H1 (cell line): ENCODE results near the gene ZNF20. TPM values are rescaled to one million over a fixed set of nuclear protein-coding genes. Genes with fewer than 3 reads are reported as not detected.
A peak's percentile ranks its signal among the peaks of the same experiment; 100 is the strongest.

ENCODE experiments used
- CTCF ChIA-PET: fragments of 300-600 bp; sonication (Branson Sonifier 250); formaldehyde crosslinking; loops from one replicate; lab custom pipeline; 2021; ENCODE audit not compliant: partially characterized antibody; lab: Charles Lee
- POLR2A ChIA-PET: fragments of 300-600 bp; sonication (Branson Sonifier 250); formaldehyde crosslinking; loops from one replicate; lab custom pipeline; 2021; ENCODE audit warnings: inconsistent platforms; ENCODE audit not compliant: partially characterized antibody; lab: Charles Lee
- DNase-seq, 2 experiments: peaks; one replicate each; pipeline versions ENCODE4 v3.0.0 to v3.0.0-alpha.2; 2010 to 2022; ENCODE audit warnings: low spot score in 2 of 2, low read depth in 1 of 2, mixed read lengths in 1 of 2
- FAIRE-seq: peaks from 2 replicates; lab custom pipeline; 2011; peaks lifted over from hg19 to GRCh38; lab: Jason Lieb, UNC
- H2AFZ ChIP-seq: 2 replicates; pipeline ENCODE4 v1.8.1; 2012; ENCODE audit warnings: low read length, inconsistent platforms
- H2AK5ac ChIP-seq: 2 replicates; pipeline ENCODE4 v1.6.1; 2013; ENCODE audit warnings: low read depth, low read length
- H2BK120ac ChIP-seq: replicated peaks from 2 replicates; pipeline ENCODE3; 2013; ENCODE audit warnings: low read depth, low read length, inconsistent platforms
- H2BK12ac ChIP-seq: 2 replicates; pipeline ENCODE4 v1.6.1; 2013; ENCODE audit warnings: low read depth, low read length
- H2BK15ac ChIP-seq: 2 replicates; pipeline ENCODE4 v1.6.1; 2013; ENCODE audit warnings: low read length
- H2BK20ac ChIP-seq: 2 replicates; pipeline ENCODE4 v1.6.1; 2013; ENCODE audit warnings: low read length
- H2BK5ac ChIP-seq: 2 replicates; pipeline ENCODE4 v1.6.1; 2013; ENCODE audit warnings: low read depth, low read length
- H3K14ac ChIP-seq: 2 replicates; pipeline ENCODE4 v1.6.1; 2013; ENCODE audit warnings: inconsistent platforms; ENCODE audit not compliant: insufficient read length
- H3K18ac ChIP-seq: 2 replicates; pipeline ENCODE4 v1.6.1; 2013; ENCODE audit warnings: low read length; ENCODE audit errors: extremely low read depth
- H3K23ac ChIP-seq: 2 replicates; pipeline ENCODE4 v1.6.1; 2013; ENCODE audit warnings: inconsistent platforms; ENCODE audit not compliant: insufficient read length
- H3K23me2 ChIP-seq: 2 replicates; pipeline ENCODE4 v1.6.1; 2013; ENCODE audit warnings: low read depth, low read length
- H3K27ac ChIP-seq: 2 replicates; pipeline ENCODE4 v1.6.1; 2011; ENCODE audit warnings: low read depth, low read length, inconsistent platforms
- H3K27me3 ChIP-seq, 4 experiments: replicated peaks in 1 of 4; 1 replicate in 1 of 4; 2 replicates in 3 of 4; pipeline versions ENCODE4 v1.6.1 to v1.8.1; 2011 to 2013; ENCODE audit warnings: low read length in 3 of 4, mild to moderate bottlenecking in 3 of 4, inconsistent platforms in 2 of 4, mixed read lengths in 2 of 4, moderate library complexity in 1 of 4; ENCODE audit not compliant: control insufficient read depth in 3 of 4, insufficient read depth in 3 of 4; ENCODE audit errors: extremely low read depth in 1 of 4
- H3K36me3 ChIP-seq, 4 experiments: 2 replicates each; pipeline versions ENCODE4 v1.6.1 to v1.8.1; 2011 to 2013; ENCODE audit warnings: mild to moderate bottlenecking in 4 of 4, low read length in 3 of 4, moderate library complexity in 2 of 4, control low read depth in 1 of 4, inconsistent platforms in 1 of 4; ENCODE audit not compliant: insufficient read depth in 4 of 4, control insufficient read depth in 2 of 4
- H3K4ac ChIP-seq: replicated peaks from 2 replicates; pipeline ENCODE3; 2013; ENCODE audit warnings: low read length, low read depth, mixed read lengths, inconsistent platforms; ENCODE audit not compliant: insufficient read length
- H3K4me1 ChIP-seq, 4 experiments: replicated peaks in 1 of 4; 1 replicate in 1 of 4; 2 replicates in 3 of 4; pipeline versions ENCODE4 v1.6.1 to v1.8.1; 2011 to 2013; ENCODE audit warnings: low read length in 3 of 4, inconsistent platforms in 2 of 4, mixed read lengths in 1 of 4; ENCODE audit not compliant: insufficient read depth in 4 of 4, control insufficient read depth in 3 of 4
- H3K4me2 ChIP-seq, 2 experiments: 2 replicates each; pipeline versions ENCODE4 v1.6.1 to v1.8.1; 2011 to 2013; ENCODE audit warnings: low read depth in 2 of 2, low read length in 2 of 2, control low read depth in 1 of 2, inconsistent platforms in 1 of 2, mild to moderate bottlenecking in 1 of 2; ENCODE audit not compliant: insufficient read depth in 1 of 2
- H3K4me3 ChIP-seq, 4 experiments: fragments of 200-600, 300-600 bp in 1 of 4; sonication (generic), shearing (Covaris generic), sonication (Bioruptor Twin) in 1 of 4; 2 replicates each; pipeline versions ENCODE4 v1.5.1 to v1.8.1; 2011 to 2016; ENCODE audit warnings: low read length in 4 of 4, low read depth in 3 of 4, control low read depth in 2 of 4, inconsistent platforms in 2 of 4, mild to moderate bottlenecking in 2 of 4, mixed read lengths in 1 of 4, moderate library complexity in 1 of 4; ENCODE audit not compliant: insufficient read depth in 2 of 4; ENCODE audit errors: extremely low read depth in 1 of 4
- H3K56ac ChIP-seq: replicated peaks from 2 replicates; pipeline ENCODE3; 2013; ENCODE audit warnings: low read depth, mild to moderate bottlenecking, mixed read lengths, low read length, inconsistent platforms; ENCODE audit not compliant: insufficient read length
- H3K79me1 ChIP-seq: 2 replicates; pipeline ENCODE4 v1.6.1; 2013; ENCODE audit warnings: low read depth, low read length, control low read depth
- H3K79me2 ChIP-seq, 2 experiments: 2 replicates each; pipeline versions ENCODE4 v1.6.1 to v1.8.1; 2012 to 2013; ENCODE audit warnings: low read length in 2 of 2, mild to moderate bottlenecking in 2 of 2, inconsistent platforms in 1 of 2; ENCODE audit not compliant: insufficient read depth in 2 of 2, control insufficient read depth in 1 of 2
- H3K9ac ChIP-seq, 4 experiments: replicated peaks in 1 of 4; 1 replicate in 1 of 4; 2 replicates in 3 of 4; pipeline versions ENCODE4 v1.6.1 to v1.8.1; 2011 to 2013; ENCODE audit warnings: low read depth in 3 of 4, low read length in 3 of 4, control low read depth in 2 of 4, mild to moderate bottlenecking in 2 of 4, moderate library complexity in 2 of 4, inconsistent platforms in 1 of 4; ENCODE audit errors: extremely low read depth in 1 of 4
- H3K9me3 ChIP-seq, 2 experiments: 2 replicates each; pipeline versions ENCODE4 v1.6.1 to v1.8.1; 2012 to 2013; ENCODE audit warnings: mild to moderate bottlenecking in 2 of 2, moderate library complexity in 2 of 2, control low read depth in 1 of 2, inconsistent platforms in 1 of 2, low read depth in 1 of 2, low read length in 1 of 2, mixed read lengths in 1 of 2; ENCODE audit not compliant: insufficient read depth in 2 of 2
- H4K20me1 ChIP-seq, 2 experiments: replicated peaks in 1 of 2; 2 replicates each; pipeline versions ENCODE3 to v1.8.1; 2011 to 2013; ENCODE audit warnings: inconsistent platforms in 2 of 2, low read length in 2 of 2, mild to moderate bottlenecking in 1 of 2; ENCODE audit not compliant: insufficient read depth in 2 of 2, control insufficient read depth in 1 of 2
- H4K5ac ChIP-seq: 2 replicates; pipeline ENCODE4 v1.6.1; 2013; ENCODE audit warnings: low read length, low read depth, mixed read lengths, inconsistent platforms; ENCODE audit not compliant: insufficient read length
- H4K8ac ChIP-seq: 2 replicates; pipeline ENCODE4 v1.8.0; 2013; ENCODE audit warnings: mild to moderate bottlenecking, moderate library complexity, low read length, inconsistent platforms; ENCODE audit not compliant: insufficient read depth; ENCODE audit errors: extremely low read depth
- H4K91ac ChIP-seq: replicated peaks from 2 replicates; pipeline ENCODE3; 2013; ENCODE audit warnings: low read length, mixed read lengths, inconsistent platforms; ENCODE audit not compliant: insufficient read length
- ATF3 ChIP-seq: IDR thresholded peaks from 2 replicates; pipeline ENCODE4 v1.6.1; 2011; ENCODE audit warnings: low read depth, mild to moderate bottlenecking, low read length; ENCODE audit not compliant: insufficient read depth
- CBX8 ChIP-seq: fragments of 300-800, 300-1000 bp; sonication (generic); IDR thresholded peaks from 2 replicates; pipeline ENCODE4 v1.7.1; 2016; ENCODE audit warnings: low read depth, low read length, borderline replicate concordance
- EP300 ChIP-seq, 2 experiments: IDR thresholded peaks; 1 replicate in 1 of 2; 2 replicates in 1 of 2; pipeline ENCODE4 v1.6.1; 2011 to 2012; ENCODE audit warnings: low read depth in 2 of 2, low read length in 2 of 2, mild to moderate bottlenecking in 2 of 2, borderline replicate concordance in 1 of 2, inconsistent platforms in 1 of 2, moderate library complexity in 1 of 2
- JUN ChIP-seq: IDR thresholded peaks from 2 replicates; pipeline ENCODE4 v1.6.1; 2011; ENCODE audit warnings: low read depth, mild to moderate bottlenecking, improper control_type of control experiment, low read length
- PHF8 ChIP-seq: fragments of 200-600 bp; sonication (generic); conservative IDR thresholded peaks from 2 replicates; pipeline ENCODE4 v1.7.1; 2012; ENCODE audit warnings: low read depth, mild to moderate bottlenecking, inconsistent platforms, low read length, moderate library complexity
- POLR2AphosphoS5 ChIP-seq: IDR thresholded peaks from 2 replicates; pipeline ENCODE4 v1.6.1; 2011; ENCODE audit warnings: low read depth, low read length
- RFX5 ChIP-seq: IDR thresholded peaks from 2 replicates; pipeline ENCODE4 v1.6.1; 2011; ENCODE audit warnings: low read depth, low read length, improper control_type of control experiment, borderline replicate concordance
- SP1 ChIP-seq: IDR thresholded peaks from 2 replicates; pipeline ENCODE4 v1.6.1; 2011; ENCODE audit warnings: low read depth, low read length
- ZNF274 ChIP-seq: IDR thresholded peaks from 2 replicates; pipeline ENCODE4 v1.7.0; 2012; ENCODE audit warnings: low read length, borderline replicate concordance; ENCODE audit errors: extremely low read depth
- WGBS, 2 experiments: shearing (Covaris generic) in 1 of 2; methylation state at CpG; one replicate each; pipeline versions ENCODE4 v1.1.6 to v1.1.7; 2013 to 2015; ENCODE audit warnings: low lambda C conversion rate in 2 of 2, mixed read lengths in 2 of 2, inconsistent platforms in 1 of 2, low coverage in 1 of 2, missing lambda C conversion rate in 1 of 2; ENCODE audit not compliant: insufficient replicate concordance in 2 of 2, insufficient coverage in 1 of 2, insufficient read length in 1 of 2; ENCODE audit errors: extremely low coverage in 1 of 2, missing lambda C conversion rate in 1 of 2; 5-methylcytosine and 5-hydroxymethylcytosine counted together
- polyA plus RNA-seq, 7 experiments: library from polyadenylated mRNA; depleted of rRNA in 3 of 7; stranded (reverse) in 5 of 7; unstranded in 2 of 7; fragments of >200 nt in 5 of 7; fragments of 200-250 nt in 2 of 7; gene quantifications; 1 replicate in 5 of 7; 2 replicates in 1 of 7; 4 replicates in 1 of 7; pipeline versions ENCODE4 v1.2.1 to v1.2.3, GENCODE V29; 2011 to 2013; ENCODE audit warnings: missing spikeins in 2 of 7, mixed read lengths in 2 of 7
- total RNA-seq: library from RNA; stranded (reverse); fragmentation: NEBNext Ultra II Directional; extraction: Animal tissue kit (Norgen Biotek cat#: 25700); gene quantifications from 2 replicates; pipeline ENCODE4 v1.2.1, GENCODE V29; 2021

Gene ZNF20
- total and polyA plus RNA-seq, 2 of the 8 experiments (the other 6 are each of a cell fraction or from before 2014, with no cell fraction given), result 1.6 to 9.0 TPM

- peaks cover 0 to 9% (median 3%) of the 10 kb centered on the region in 4 experiments; a peak in 4 of 8 replicates for H3K36me3 ChIP-seq
- peak within 1 kb of the TSS; percentile 99 for H2BK5ac ChIP-seq
- H2BK120ac ChIP-seq, result no peak within 1 kb of the TSS
- FAIRE-seq (peak; percentile 57), DNase-seq (peak; percentile 85 to 95)
- peaks cover 0 to 3% (median 2%) of the 10 kb centered on the region in 4 experiments; a peak in 3 of 7 replicates for H3K4me1 ChIP-seq
- H3K14ac ChIP-seq, result no peak within 1 kb of the TSS
- no peaks in the 10 kb centered on the region for H3K27me3 ChIP-seq
- peak within 1 kb of the TSS; percentile 96; the same call in 1 of the 2 replicates for H2BK12ac ChIP-seq
- peak within 1 kb of the TSS; percentile 100; the same call in 1 of the 2 replicates for H4K8ac ChIP-seq
- H3K23ac ChIP-seq, result no peak within 1 kb of the TSS
- peaks cover 3 to 39% of the 10 kb centered on the region in 2 experiments for H3K79me2 ChIP-seq
- H2BK20ac ChIP-seq, result no peak within 1 kb of the TSS
- no peak within 1 kb of the TSS for H2BK15ac ChIP-seq
- WGBS, 2 experiments, result 4% methylated on average over 25 of the region's 58 CpGs; no CpG with 5 or more reads in 1 of the 2 experiments
- peak within 1 kb of the TSS; percentile 33; the same call in 1 of the 2 replicates for H2AK5ac ChIP-seq
- H3K27ac ChIP-seq, result peak within 1 kb of the TSS; percentile 93
- H3K56ac ChIP-seq, result no peak within 1 kb of the TSS
- peaks cover 2% of the 10 kb centered on the region; the same call in 1 of the 2 replicates for H3K79me1 ChIP-seq
- CTCF ChIA-PET, result interaction anchor here (1.3 to 1.9 kb wide), 3 partner anchors 16 to 359 kb away, joined by 4 to 10 read pairs (median 10); partner anchors contain the start of gene ZNF20
- H3K4me3 ChIP-seq, result peak within 1 kb of the TSS; percentile 77 to 93 (median 82)
- H4K5ac ChIP-seq, result peak within 1 kb of the TSS; percentile 77
- peaks cover 3% of the 10 kb centered on the region for H3K23me2 ChIP-seq
- H3K9me3 ChIP-seq, result peaks cover 0 to 5% of the 10 kb centered on the region in 2 experiments; a peak in 1 of 4 replicates
- no peak within 1 kb of the TSS for H3K4ac ChIP-seq
- H4K20me1 ChIP-seq, result peaks cover 3 to 5% of the 10 kb centered on the region in 2 experiments
- H3K18ac ChIP-seq, result peak within 1 kb of the TSS; percentile 90
- POLR2A ChIA-PET, result interaction anchor here (0.6 to 2.2 kb wide), 36 partner anchors 8 to 1488 kb away, joined by 3 to 26 read pairs (median 4); partner anchors contain the start of genes ZNF20, ZNF433, ZNF442 and ZNF443
- peak within 1 kb of the TSS; percentile 95 to 99 (median 97) for H3K9ac ChIP-seq
- peak within 1 kb of the TSS; percentile 86 to 99 for H3K4me2 ChIP-seq
- no peak within 1 kb of the TSS for H4K91ac ChIP-seq
- peak within 1 kb of the TSS; percentile 77; the same call in 1 of the 2 replicates for H2AFZ ChIP-seq
- TF ChIP-seq SP1 (peak; percentile 73; the same call in 1 of the 2 replicates), ATF3 (no peak), PHF8 (peak; percentile 93), CBX8 (no peak), POLR2AphosphoS5 (peak; percentile 96), RFX5 (no peak), JUN (peak; percentile 61; the same call in 1 of the 2 replicates), EP300 (IDR thresholded peaks at IDR 0.05; ENCODE audit: borderline replicate concordance in 1 of 2, low read depth in 2 of 2, low read length in 2 of 2) (no peak), ZNF274 (no peak)
Measured at GRCh38 chr19:12156223-12157058, 16.3 kb upstream of the ZNF20 start, which contains the start of gene ZNF625. ZNF625 (minus strand) TSS chr19:12156734; CDS start chr19:12156558, 176 bp downstream.
